ENCODE results near the gene TUBGCP2.
"Not testable (repeated sequence)": the region's sequence is repeated elsewhere in the genome, so short reads cannot be mapped to it uniquely, and the experiment has no call there.

The TUBGCP2 gene

GRCh38 chr10:133277277-133277992, 31.2 kb downstream of the TUBGCP2 start:
- DNase-seq = no peak

DNA sequence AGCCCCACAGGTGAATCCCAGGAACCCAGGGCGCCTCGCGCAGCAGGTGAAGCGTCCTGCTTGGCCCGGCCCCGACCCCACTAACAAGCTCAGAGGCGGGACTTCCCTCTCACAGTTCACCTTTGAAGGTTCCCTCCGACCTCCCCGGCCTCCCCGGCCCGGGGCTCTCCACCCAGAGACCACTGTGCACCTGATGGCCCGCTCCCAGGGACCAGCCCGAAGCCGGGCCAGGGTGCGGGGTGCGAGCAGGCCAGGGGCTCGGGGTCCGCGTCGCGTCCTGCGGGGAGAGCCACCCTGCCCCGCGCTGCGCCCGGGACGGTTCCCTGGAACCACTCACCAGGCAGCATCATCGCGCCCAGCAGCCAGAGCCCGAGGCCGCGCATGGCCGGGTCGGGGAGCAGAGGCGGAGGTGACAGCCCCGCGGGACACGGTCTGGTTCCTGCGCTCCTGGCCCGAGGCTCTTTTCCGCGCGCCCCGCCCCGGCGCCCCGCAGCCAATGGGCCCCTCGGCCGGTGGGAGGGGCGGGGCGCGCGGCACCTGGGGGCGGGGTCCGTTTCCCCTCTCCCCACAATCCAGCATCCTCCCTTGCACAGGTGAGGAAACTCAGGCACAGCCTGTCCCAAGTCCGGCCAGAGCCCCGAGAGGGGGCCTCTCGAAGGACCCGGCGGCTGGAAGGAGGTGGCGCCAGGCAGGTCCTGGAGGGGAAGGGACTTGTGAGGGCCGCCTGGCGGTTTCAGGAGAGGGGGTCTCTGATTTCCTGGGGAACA, 32.1 kb downstream of the TUBGCP2 start, which contains the start of gene ADAM8:
Gene ADAM8 (minus strand): TSS at position 434 of the 767 bp plus-strand sequence. CDS start 51 bp downstream, at position 383.
- DNase-seq = peak; percentile 56

DNA sequence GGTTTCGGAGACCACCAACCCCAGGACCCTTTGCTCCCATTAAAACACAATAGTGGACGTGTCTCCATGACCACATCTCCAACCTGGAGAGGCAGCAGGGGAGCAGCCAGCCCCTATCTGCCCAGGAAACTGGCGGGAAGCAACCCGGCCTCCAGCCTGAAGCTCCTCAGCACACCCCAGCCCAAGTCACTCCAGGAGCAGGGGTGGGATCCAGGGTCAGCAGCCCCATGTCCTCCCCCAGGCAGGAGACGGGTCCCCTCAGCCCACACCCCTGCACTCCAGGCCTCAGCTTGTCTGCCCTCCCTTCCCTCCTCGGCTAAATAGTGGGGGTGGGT, 32.6 kb downstream of the TUBGCP2 start:
- no peak for DNase-seq

GRCh38 chr10:133275684-133276092, 33.0 kb downstream of the TUBGCP2 start:
- DNase-seq = no peak

DNA sequence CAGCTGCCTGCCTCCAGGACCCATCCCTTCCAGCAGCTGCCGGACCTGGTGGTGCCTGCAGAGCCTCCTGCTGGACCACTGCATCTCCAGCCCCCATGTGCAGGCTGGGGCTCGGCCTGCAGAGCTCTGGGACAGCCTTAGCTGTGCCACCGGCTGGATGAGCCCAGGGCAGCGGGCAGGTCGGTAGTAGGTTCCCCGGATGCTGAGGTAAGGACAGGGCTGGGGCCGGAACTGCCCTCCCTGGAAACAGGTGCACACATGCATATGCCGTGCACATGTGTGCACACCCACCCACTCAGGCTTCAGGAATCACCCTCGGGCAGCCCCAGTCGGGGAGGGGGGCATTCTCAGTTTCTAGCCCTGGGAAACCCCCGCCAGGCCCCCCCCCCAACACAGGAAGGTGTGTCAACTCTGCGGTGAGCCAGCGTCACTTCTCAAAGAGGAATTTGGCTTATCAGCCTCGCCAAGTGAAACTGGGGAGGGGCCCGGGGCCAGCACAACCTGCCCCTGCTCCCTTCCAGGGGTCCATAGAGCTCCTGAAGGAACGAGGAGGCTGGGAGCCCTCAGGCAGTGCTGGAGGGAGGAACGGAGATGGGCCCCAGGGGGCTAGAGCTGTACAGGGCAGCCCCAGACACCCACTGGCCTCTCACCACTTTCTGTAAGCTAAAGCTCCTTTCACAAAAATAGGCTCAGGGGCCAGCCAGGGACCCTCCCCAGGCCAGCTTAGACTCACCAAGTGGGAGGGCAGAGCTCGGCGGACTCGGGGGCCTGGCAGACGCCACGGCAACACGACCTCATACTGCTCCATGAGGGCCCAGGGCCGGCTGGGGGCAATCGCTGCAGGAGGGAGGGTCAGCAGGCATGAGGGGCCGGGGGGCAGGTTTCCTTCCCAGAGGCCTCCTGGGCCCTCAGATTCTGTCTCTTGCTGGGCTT, 33.7 kb downstream of the TUBGCP2 start:
- no peak for DNase-seq

GRCh38 chr10:133273534-133274143, 35.0 kb downstream of the TUBGCP2 start:
- no peak for DNase-seq

DNA sequence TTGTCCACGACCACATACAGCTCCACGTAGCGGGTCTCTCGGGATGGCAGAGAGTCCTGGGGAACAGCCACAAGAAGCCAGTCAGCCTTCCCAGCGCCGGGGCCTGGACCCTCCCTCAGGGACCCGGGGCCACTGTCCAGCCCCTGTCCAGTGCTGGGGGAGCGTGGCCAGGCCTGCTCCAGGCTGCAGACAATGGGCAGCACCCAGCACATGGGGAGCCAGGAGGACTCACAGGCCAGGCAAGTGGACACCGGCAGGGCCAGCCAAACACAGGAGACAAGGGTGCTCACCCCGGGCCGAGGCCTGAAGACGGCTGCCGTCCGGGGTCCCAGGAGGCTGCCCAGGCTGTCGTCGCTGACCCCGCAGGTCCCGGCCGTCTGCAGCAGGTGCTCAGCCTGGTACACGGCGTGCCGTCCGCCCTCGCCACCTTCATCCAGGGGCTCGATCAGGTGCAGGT, 35.7 kb downstream of the TUBGCP2 start:
- no peak for DNase-seq

GRCh38 chr10:133272301-133272963, 36.2 kb downstream of the TUBGCP2 start:
- DNase-seq = no peak

DNA sequence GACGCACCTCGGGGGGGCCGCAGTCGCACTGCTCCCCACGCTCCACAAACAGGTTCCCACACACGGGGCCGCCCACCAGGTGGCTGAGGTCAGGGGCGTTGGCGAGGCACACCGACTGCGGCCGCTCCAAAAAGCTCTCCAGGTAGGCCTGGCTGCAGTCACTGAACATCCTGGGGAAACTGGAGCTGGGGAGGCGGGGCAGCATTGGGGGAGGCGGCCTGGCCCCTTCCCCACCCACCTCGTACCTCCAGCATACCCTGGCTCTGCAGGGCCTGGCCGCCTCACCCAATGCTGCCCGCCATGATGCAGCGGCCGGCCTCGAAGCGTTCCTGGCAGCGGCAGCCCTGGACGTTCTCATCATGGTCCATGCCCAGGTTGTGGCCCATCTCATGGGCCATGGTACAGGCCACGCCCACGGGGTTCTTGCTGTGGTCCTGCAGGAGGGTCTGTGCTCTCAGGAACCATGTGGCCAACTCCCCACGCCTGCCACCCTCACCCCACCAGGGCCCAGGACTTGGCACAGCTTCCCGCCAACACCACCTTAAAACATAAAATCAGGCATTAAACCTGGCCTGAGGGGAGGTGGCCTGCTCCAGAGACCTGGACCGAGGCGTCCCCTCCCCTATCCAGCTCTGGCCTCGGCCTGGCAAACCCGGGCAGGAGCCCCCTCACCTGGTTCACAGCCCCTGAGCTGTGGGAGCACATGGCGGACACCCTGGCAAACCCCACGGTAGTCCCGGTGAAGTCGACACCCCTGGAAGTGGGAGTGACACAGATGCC, 37.0 kb downstream of the TUBGCP2 start:
- no peak for DNase-seq

GRCh38 chr10:133270773-133271297, 37.8 kb downstream of the TUBGCP2 start:
- DNase-seq = no peak

DNA sequence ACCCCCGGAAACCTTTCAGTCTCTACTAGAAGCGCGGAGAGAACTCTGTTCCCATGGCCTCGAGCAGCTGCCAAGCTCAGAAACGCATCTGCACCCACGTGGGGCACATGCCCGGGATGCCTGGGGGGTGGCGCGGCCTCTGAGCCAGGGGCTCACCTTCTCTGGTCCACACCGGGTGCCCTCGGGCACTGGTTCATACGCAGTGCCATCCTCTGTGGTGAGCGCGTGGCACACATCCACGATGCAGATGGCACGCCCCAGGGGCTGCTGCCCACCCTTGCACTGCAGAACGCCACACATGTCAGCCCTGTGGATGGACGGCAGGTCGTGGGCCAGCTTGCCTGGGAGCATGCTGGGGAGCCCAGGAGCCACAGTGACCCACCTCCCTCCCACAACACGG, 38.5 kb downstream of the TUBGCP2 start:
- no peak for DNase-seq

DNA sequence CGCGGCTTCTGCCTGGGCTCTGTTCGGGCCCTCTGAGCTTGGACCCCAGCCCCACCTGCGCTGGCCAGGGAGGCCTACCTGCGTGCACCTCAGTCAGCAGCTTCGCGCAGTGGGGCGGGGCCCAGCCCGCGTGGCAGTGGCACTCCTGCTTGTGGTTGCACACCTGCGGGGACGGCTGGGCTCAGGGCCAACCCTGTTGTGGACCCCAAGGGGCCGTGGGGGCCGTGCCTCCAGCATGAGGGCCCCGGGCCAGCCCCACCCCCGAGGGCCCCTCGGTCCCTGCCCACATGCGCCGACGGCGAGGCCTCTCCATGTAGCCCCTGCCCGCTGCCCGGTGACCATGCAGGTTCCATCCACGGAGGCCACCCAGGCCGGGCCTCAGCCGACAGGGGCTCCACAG, 39.3 kb downstream of the TUBGCP2 start:
- DNase-seq = no peak

DNA sequence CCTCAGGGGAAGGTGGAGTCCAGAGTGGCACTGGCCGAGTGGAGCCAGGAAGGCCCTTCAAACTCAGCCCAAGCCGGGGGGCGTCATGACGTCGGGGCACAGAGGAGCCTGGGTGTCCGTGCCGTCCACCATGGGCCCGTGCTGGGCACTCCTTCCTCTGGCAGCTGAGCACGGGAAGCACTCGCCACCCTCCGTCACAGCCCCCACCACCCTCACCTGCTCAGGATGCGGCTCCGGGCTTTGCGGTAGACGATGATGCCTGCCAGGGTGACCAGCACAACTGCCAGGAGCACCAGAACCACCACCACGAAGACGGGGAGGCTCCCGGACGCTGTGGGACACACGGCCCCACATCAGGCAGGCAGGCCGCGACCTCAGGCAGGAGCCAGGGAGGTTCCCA, 40.1 kb downstream of the TUBGCP2 start:
- no peak for DNase-seq

DNA sequence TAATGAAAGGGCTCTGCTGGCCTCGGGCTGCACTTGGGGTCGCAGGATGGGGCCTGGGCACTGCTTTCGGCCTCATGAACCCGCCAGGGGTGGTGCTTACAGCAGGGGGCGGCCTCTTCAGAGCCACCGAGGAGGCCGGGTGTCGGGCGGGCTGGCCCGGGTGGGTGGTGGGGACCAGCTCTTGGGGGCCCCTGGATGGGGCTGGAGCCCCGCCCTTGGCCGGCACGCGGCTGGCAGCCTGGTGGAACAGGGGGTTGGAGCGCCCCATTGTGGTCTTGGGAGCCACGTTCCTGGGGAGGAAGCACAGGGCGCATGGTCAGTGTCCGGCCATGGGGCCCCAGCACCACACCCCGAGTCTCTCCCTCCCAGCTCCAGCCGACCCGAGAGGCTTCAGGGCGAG, 40.8 kb downstream of the TUBGCP2 start:
- DNase-seq = no peak

GRCh38 chr10:133267293-133267692, 41.4 kb downstream of the TUBGCP2 start:
- no peak for DNase-seq

DNA sequence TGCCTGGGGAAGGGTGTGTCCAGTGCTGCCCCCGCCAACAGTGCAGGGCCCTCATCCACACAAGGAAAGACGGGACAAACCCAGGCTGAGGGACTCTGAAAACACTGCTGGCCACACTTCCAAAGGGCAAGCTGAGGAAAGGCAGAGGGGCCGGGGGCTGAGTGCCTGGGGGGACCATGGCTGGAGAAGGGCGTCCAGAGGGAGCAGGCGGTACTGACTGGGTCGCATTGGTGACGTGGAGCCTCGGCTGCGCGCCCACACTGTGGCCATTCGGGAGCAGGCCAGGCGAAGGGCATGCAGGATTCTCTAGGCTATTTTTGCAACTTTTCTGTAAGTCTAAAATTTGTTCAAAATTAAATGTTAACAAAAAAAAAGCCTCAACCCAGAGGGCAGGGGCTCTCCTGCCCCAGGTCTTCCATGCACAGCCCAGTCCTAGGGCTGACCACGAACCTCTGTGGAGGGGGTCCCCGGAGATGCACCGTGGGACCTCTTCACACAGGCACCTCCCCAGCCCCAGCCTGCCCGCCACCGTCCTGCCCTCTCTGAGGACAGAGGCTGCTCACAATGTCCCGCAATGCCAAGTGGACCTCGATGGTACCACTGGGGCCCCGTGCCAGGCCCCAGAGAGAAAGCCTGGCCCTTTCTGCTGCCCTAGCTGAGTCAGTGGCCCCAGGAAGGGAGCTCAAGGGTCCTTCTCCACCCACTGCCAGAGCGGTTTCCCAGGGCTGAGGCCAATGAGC, 42.4 kb downstream of the TUBGCP2 start:
- DNase-seq = no peak

GRCh38 chr10:133265052-133265451, 43.6 kb downstream of the TUBGCP2 start:
- DNase-seq = not testable (repeated sequence)

DNA sequence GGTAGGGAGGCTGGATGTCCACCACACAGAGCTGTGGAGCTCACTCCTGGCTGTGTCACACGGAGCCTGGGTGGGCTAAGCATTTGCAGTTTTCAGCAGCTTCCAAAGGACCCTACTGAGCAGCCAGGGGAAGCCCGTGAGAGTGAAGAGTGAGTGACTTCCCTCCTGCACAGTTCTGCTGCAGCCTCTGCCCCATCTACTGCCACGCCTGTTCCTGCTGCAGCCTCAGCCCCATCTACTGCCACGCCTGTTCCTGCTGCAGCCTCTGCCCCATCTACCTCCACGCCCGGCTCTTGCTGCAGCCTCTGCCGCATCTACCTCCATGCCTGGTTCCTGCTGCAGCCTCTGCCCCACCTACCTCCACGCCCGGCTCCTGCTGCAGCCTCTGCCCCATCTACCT, 44.2 kb downstream of the TUBGCP2 start:
- DNase-seq = no peak

DNA sequence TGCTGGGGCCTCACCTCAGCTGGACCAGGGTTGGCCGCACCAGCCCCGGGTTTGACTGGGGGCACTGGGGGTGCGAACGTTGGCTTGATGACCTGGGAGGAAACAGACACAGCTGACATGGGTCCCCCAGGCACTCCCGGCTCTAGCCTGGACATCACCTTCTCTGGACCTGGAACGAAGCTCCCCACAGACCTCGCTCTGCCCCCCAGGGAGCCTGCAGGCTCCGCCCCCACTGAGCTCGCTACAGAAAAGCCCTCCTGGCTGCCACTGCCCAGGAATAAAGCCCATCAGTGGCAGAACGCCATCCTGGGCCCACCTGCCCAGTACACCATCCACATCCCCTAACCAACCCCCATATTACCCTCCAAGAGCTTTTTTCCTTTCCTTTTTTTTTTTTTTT, 45.0 kb downstream of the TUBGCP2 start:
- DNase-seq = no peak

- peak; percentile 97 for DNase-seq
These were observed 46.0 kb downstream of the TUBGCP2 start for GRCh38 chr10:133262696-133263095.

Measured in NCI-H146 (cell line).